Neuronal stem cell (in vitro differentiated cells): ENCODE measurements around the gene LRRC71.

Experiments
- DNase-seq: peaks from one replicate; pipeline ENCODE4 v3.0.0-alpha.2; 2013; ENCODE audit warnings: low spot score
- H2AFZ ChIP-seq: one replicate; pipeline ENCODE4 v1.6.1; 2013; ENCODE audit warnings: mild to moderate bottlenecking, low read length, inconsistent platforms
- H2AK5ac ChIP-seq: 2 replicates; pipeline ENCODE4 v1.6.1; 2013; ENCODE audit warnings: low read depth, mild to moderate bottlenecking, inconsistent platforms, low read length, moderate library complexity, mixed read lengths
- H2BK120ac ChIP-seq: 2 replicates; pipeline ENCODE4 v1.6.1; 2013; ENCODE audit warnings: low read depth, mild to moderate bottlenecking, inconsistent platforms, low read length, moderate library complexity, mixed read lengths
- H2BK12ac ChIP-seq: one replicate; pipeline ENCODE4 v1.6.1; 2013; ENCODE audit warnings: low read length, inconsistent platforms
- H2BK15ac ChIP-seq: 2 replicates; pipeline ENCODE4 v1.6.1; 2013; ENCODE audit warnings: mild to moderate bottlenecking, low read length, inconsistent platforms, mixed read lengths
- H2BK5ac ChIP-seq: one replicate; pipeline ENCODE4 v1.6.1; 2013; ENCODE audit warnings: inconsistent platforms, mild to moderate bottlenecking, low read length, moderate library complexity
- H3K14ac ChIP-seq: one replicate; pipeline ENCODE4 v1.6.1; 2013; ENCODE audit warnings: low read length, inconsistent platforms
- H3K18ac ChIP-seq: 2 replicates; pipeline ENCODE4 v1.6.1; 2013; ENCODE audit warnings: low read length, inconsistent platforms
- H3K23ac ChIP-seq: 2 replicates; pipeline ENCODE4 v1.6.1; 2013; ENCODE audit warnings: low read depth, mild to moderate bottlenecking, mixed read lengths, low read length, inconsistent platforms; ENCODE audit not compliant: poor library complexity
- H3K27ac ChIP-seq: replicated peaks from 3 replicates; pipeline ENCODE4 v1.5.1; 2013; ENCODE audit warnings: low read length, inconsistent platforms
- H3K27me3 ChIP-seq, 3 experiments: 2 replicates each; pipeline ENCODE4 v1.6.1; 2013; ENCODE audit warnings: low read length in 3 of 3, mild to moderate bottlenecking in 2 of 3, inconsistent platforms in 1 of 3, low read depth in 1 of 3, mixed read lengths in 1 of 3, moderate library complexity in 1 of 3; ENCODE audit not compliant: control insufficient read depth in 3 of 3, insufficient read depth in 3 of 3
- H3K36me3 ChIP-seq, 2 donors: replicated peaks in 1 of 2; 2 replicates each; pipeline ENCODE4 v1.6.1; 2013; ENCODE audit warnings: low read length in 2 of 2; ENCODE audit not compliant: control insufficient read depth in 2 of 2, insufficient read depth in 2 of 2
- H3K4ac ChIP-seq: 2 replicates; pipeline ENCODE4 v1.6.1; 2013; ENCODE audit warnings: inconsistent platforms, mild to moderate bottlenecking, low read length, moderate library complexity
- H3K4me1 ChIP-seq, 2 donors: 1 replicate in 1 of 2; 2 replicates in 1 of 2; pipeline ENCODE4 v1.6.1; 2013; ENCODE audit warnings: low read length in 2 of 2, low read depth in 1 of 2; ENCODE audit not compliant: control insufficient read depth in 2 of 2, insufficient read depth in 1 of 2
- H3K4me2 ChIP-seq: one replicate; pipeline ENCODE4 v1.6.1; 2013; ENCODE audit warnings: mild to moderate bottlenecking, low read length, inconsistent platforms; ENCODE audit not compliant: insufficient read depth, poor library complexity, severe bottlenecking
- H3K4me3 ChIP-seq, 2 donors: 2 replicates each; pipeline ENCODE4 v1.5.1; 2013; ENCODE audit warnings: low read length in 2 of 2, mild to moderate bottlenecking in 2 of 2, inconsistent platforms in 1 of 2, moderate library complexity in 1 of 2
- H3K79me1 ChIP-seq: one replicate; pipeline ENCODE4 v1.6.1; 2013; ENCODE audit warnings: low read depth, mild to moderate bottlenecking, inconsistent platforms, low read length, moderate library complexity
- H3K9ac ChIP-seq: one replicate; pipeline ENCODE4 v1.6.1; 2013; ENCODE audit warnings: mild to moderate bottlenecking, low read depth, low read length, inconsistent platforms; ENCODE audit not compliant: poor library complexity
- H3K9me3 ChIP-seq, 2 donors: replicated peaks in 1 of 2; 2 replicates each; pipeline versions ENCODE3 to v1.6.1; 2013; ENCODE audit warnings: low read length in 2 of 2, mild to moderate bottlenecking in 2 of 2, inconsistent platforms in 1 of 2, low read depth in 1 of 2, mixed read lengths in 1 of 2, moderate library complexity in 1 of 2; ENCODE audit not compliant: control insufficient read depth in 2 of 2, insufficient read depth in 1 of 2
- H4K8ac ChIP-seq: one replicate; pipeline ENCODE4 v1.6.1; 2013; ENCODE audit warnings: low read depth, mild to moderate bottlenecking, inconsistent platforms, low read length, moderate library complexity
- H4K91ac ChIP-seq: one replicate; pipeline ENCODE4 v1.6.1; 2013; ENCODE audit warnings: low read length, low read depth, mild to moderate bottlenecking, inconsistent platforms; ENCODE audit not compliant: poor library complexity
- WGBS, 2 donors: extraction: QIAGEN DNeasy Blood & Tissue Kit; methylation state at CpG; one replicate each; pipeline ENCODE4 v1.1.7; 2013; ENCODE audit warnings: missing lambda C conversion rate in 2 of 2, mixed read lengths in 1 of 2; ENCODE audit not compliant: insufficient read length in 2 of 2, insufficient replicate concordance in 1 of 2; ENCODE audit errors: extremely low coverage in 2 of 2; 5-methylcytosine and 5-hydroxymethylcytosine counted together

LRRC71 gene

DNA sequence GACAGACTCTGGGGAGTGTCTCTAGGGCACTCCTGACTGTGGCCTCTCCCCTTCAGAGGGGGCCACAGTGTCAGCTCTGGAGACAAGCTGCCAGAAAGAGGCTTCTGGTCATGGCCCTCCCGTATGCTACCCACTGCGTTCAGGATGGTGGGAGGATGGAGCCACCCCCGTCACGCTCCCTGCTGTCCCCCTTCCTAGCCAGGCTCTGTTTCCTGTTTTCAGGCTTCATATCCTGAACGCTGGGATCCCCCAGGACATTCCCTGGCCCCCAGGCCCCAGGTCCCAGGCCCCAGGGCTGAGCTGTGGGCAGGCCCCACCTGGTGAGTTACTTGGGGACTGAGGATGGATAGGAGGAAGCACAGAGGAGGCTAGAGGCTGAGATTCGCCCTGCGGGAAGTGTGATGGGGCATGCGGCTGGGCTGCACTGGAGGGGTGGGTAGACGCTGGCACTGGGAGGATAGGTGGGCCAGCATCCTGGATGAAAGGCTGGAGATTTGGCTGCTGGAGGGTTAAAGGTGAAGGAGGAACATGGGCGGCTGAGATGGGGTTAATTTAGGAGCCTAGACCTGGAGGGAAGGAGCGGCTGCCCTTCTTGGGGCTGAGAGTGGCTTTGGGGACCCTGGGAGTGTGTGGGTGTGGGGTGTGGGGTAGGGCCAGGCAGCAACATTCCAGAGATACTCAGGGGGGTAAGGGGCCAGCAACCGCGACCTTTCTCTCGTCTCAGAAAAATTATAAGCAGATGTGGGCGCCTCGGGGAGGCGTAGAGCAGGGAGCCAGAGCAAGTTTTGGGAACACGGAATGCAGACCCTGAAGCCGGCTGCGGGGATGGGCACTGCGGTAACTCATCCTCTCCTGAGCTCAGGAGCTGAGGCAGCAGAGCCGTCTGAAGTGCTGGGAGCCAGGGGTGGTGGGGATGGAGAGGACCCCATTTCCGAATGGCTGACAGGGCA is 18.2 kb upstream of the LRRC71 start:
- H3K18ac ChIP-seq = peak overlapping the region; percentile 49
- H3K23ac ChIP-seq = no peak overlapping the region
- no CpG with 5 or more reads among the region's 23 CpGs for WGBS, 2 donors
- H4K8ac ChIP-seq = no peak overlapping the region
- peak overlapping the region; percentile 72 for H2BK5ac ChIP-seq
- no peak overlapping the region for H4K91ac ChIP-seq
- peak overlapping the region; percentile 65 for H3K14ac ChIP-seq
- H3K4me3 ChIP-seq = no peak overlapping the region
- H3K79me1 ChIP-seq = no peaks in the 10 kb centered on the region
- peaks cover 0 to 14% (median 0%) of the 10 kb centered on the region in 3 experiments for H3K27me3 ChIP-seq
- H3K27ac ChIP-seq = no peak overlapping the region
- DNase-seq = no peak
- H3K36me3 ChIP-seq = no peaks in the 10 kb centered on the region
- peaks cover 0 to 3% of the 10 kb centered on the region in 2 donors for H3K9me3 ChIP-seq
- peaks cover 14 to 16% of the 10 kb centered on the region in 2 donors for H3K4me1 ChIP-seq
- H3K4ac ChIP-seq = no peak overlapping the region
- H3K4me2 ChIP-seq = no peak overlapping the region
- peak overlapping the region; percentile 90 for H2BK15ac ChIP-seq
- H2AFZ ChIP-seq = no peak overlapping the region
- H3K9ac ChIP-seq = no peak overlapping the region
- H2BK12ac ChIP-seq = peak overlapping the region; percentile 63
- H2BK120ac ChIP-seq = no peak overlapping the region
- H2AK5ac ChIP-seq = peak overlapping the region; percentile 60

- Histone ChIP-seq H3K79me1 (no peaks in the 10 kb centered on the region), H3K23ac (peak overlapping the region; percentile 50), H4K8ac (no peak overlapping the region), H3K9ac (peak overlapping the region; percentile 30), H2BK120ac (no peak overlapping the region), H2BK15ac (peak overlapping the region; percentile 58), H2BK5ac (no peak overlapping the region), H3K4me3 (no peak overlapping the region), H3K18ac (no peak overlapping the region), H3K14ac (no peak overlapping the region), H3K36me3 (no peaks in the 10 kb centered on the region), H3K9me3 (peaks cover 0 to 3% of the 10 kb centered on the region in 2 donors), H2AFZ (no peak overlapping the region), H3K4me2 (no peak overlapping the region), H3K27ac (no peak overlapping the region), H3K27me3 (peaks cover 0 to 14% (median 0%) of the 10 kb centered on the region in 3 experiments), H4K91ac (no peak overlapping the region), H2AK5ac (peak overlapping the region; percentile 70), H3K4me1 (peaks cover 2 to 5% of the 10 kb centered on the region in 2 donors), H3K4ac (no peak overlapping the region), H2BK12ac (peak overlapping the region; percentile 16)
- WGBS, 2 donors = no CpG with 5 or more reads among the region's 15 CpGs
- no peak for DNase-seq
Measured at GRCh38 chr1:156903328-156904091, 16.9 kb upstream of the LRRC71 start.

- Histone ChIP-seq H4K8ac (no peak overlapping the region), H2BK15ac (no peak overlapping the region), H3K4me3 (no peak overlapping the region), H3K4ac (no peak overlapping the region), H4K91ac (peak overlapping the region; percentile 53), H3K79me1 (no peaks in the 10 kb centered on the region), H3K23ac (no peak overlapping the region), H2BK5ac (no peak overlapping the region), H2AK5ac (peak overlapping the region; percentile 70), H2AFZ (peak overlapping the region; percentile 37), H3K18ac (peak overlapping the region; percentile 80), H3K27me3 (peaks cover 0 to 14% (median 0%) of the 10 kb centered on the region in 3 experiments), H3K36me3 (no peaks in the 10 kb centered on the region), H3K9ac (no peak overlapping the region), H3K4me1 (peaks cover 0 to 5% of the 10 kb centered on the region in 2 donors), H3K27ac (no peak overlapping the region), H3K9me3 (peaks cover 0 to 3% of the 10 kb centered on the region in 2 donors), H3K4me2 (no peak overlapping the region), H2BK12ac (peak overlapping the region; percentile 58), H2BK120ac (peak overlapping the region; percentile 9), H3K14ac (no peak overlapping the region)
- WGBS, 2 donors = no CpG with 5 or more reads among the region's 19 CpGs
- no peak for DNase-seq
Measured at GRCh38 chr1:156904187-156904959, 16.1 kb upstream of the LRRC71 start.
